NB4 (cell line): Measurements from ENCODE around the gene CHAF1A.

ENCODE experiments used
- DNase-seq: peaks from one replicate; pipeline ENCODE4 v3.0.0; 2010; ENCODE audit warnings: low read depth
- H3K4me3 ChIP-seq: one replicate; pipeline ENCODE4 v1.5.1; 2011; ENCODE audit warnings: mild to moderate bottlenecking, low read depth, low read length, moderate library complexity
- CTCF ChIP-seq: IDR thresholded peaks from one replicate; pipeline ENCODE4 v1.5.1; 2012; ENCODE audit warnings: low read depth, low read length
- MAX ChIP-seq: IDR thresholded peaks from 2 replicates; pipeline ENCODE4 v1.6.1; 2011; ENCODE audit warnings: low read depth, low read length
- MYC ChIP-seq: IDR thresholded peaks from 2 replicates; pipeline ENCODE4 v1.6.1; 2011; ENCODE audit warnings: low read depth, low read length
- POLR2A ChIP-seq: IDR thresholded peaks from 2 replicates; pipeline ENCODE4 v1.6.1; 2011; ENCODE audit warnings: mild to moderate bottlenecking; ENCODE audit not compliant: insufficient read length; ENCODE audit errors: extremely low read depth

The CHAF1A gene

GRCh38 chr19:4436231-4436630 is 33.8 kb downstream of the CHAF1A start:
- TF ChIP-seq POLR2A (no peak), MAX (no peak), CTCF (no peak), MYC (no peak)
- DNase-seq: no peak
- no peak overlapping the region for H3K4me3 ChIP-seq

- DNase-seq: no peak
- H3K4me3 ChIP-seq: no peak overlapping the region
- TF ChIP-seq POLR2A (no peak), MYC (no peak), MAX (no peak), CTCF (no peak)
These were observed 34.7 kb downstream of the CHAF1A start for GRCh38 chr19:4437103-4437502.

- DNase-seq: no peak
- TF ChIP-seq MYC (no peak), POLR2A (no peak), MAX (no peak), CTCF (no peak)
- no peak overlapping the region for H3K4me3 ChIP-seq
These were observed 36.8 kb downstream of the CHAF1A start for GRCh38 chr19:4439243-4439642.

- peak; percentile 24 for DNase-seq
- H3K4me3 ChIP-seq: no peak overlapping the region
- TF ChIP-seq POLR2A (no peak), MYC (no peak)
These were observed 39.8 kb downstream of the CHAF1A start for GRCh38 chr19:4441994-4442818.

- no peak overlapping the region for H3K4me3 ChIP-seq
- no peak for DNase-seq
- TF ChIP-seq MAX (no peak), CTCF (no peak), MYC (no peak), POLR2A (no peak)
These were observed 40.3 kb downstream of the CHAF1A start for GRCh38 chr19:4442819-4443146.

- no peak for DNase-seq
- no peak overlapping the region for H3K4me3 ChIP-seq
- TF ChIP-seq MAX (no peak), MYC (no peak), POLR2A (no peak), CTCF (no peak)
These were observed 40.7 kb downstream of the CHAF1A start for GRCh38 chr19:4443188-4443587.
